ENCODE measurements around the gene TPCN1.

TPCN1 gene

GRCh38 chr12:113284751-113285150, 63.5 kb downstream of the TPCN1 start:
- no peak overlapping the region for H3K4me3 ChIP-seq (replicated peaks; ENCODE audit: low read depth, low read length)
- no peak for DNase-seq (ENCODE audit: low read depth)
- no peak for TF ChIP-seq CTCF (IDR thresholded peaks at IDR 0.05; ENCODE audit: low read length, missing control alignments)

GRCh38 chr12:113285679-113286610, 64.7 kb downstream of the TPCN1 start:
- H3K4me3 ChIP-seq (replicated peaks; ENCODE audit: low read depth, low read length) = no peak overlapping the region
- no peak for DNase-seq (ENCODE audit: low read depth)
- TF ChIP-seq CTCF (IDR thresholded peaks at IDR 0.05; ENCODE audit: low read length, missing control alignments) = no peak

GRCh38 chr12:113286712-113287111, 65.4 kb downstream of the TPCN1 start:
- H3K4me3 ChIP-seq (replicated peaks; ENCODE audit: low read depth, low read length) = no peak overlapping the region
- DNase-seq (ENCODE audit: low read depth) = no peak
- no peak for TF ChIP-seq CTCF (IDR thresholded peaks at IDR 0.05; ENCODE audit: low read length, missing control alignments)

- no peak overlapping the region for H3K4me3 ChIP-seq (replicated peaks; ENCODE audit: low read depth, low read length)
- TF ChIP-seq CTCF (IDR thresholded peaks at IDR 0.05; ENCODE audit: low read length, missing control alignments) = no peak
- DNase-seq (ENCODE audit: low read depth) = no peak
These were observed 66.1 kb downstream of the TPCN1 start for GRCh38 chr12:113287146-113287898.

- no peak for DNase-seq (ENCODE audit: low read depth)
- TF ChIP-seq CTCF (IDR thresholded peaks at IDR 0.05; ENCODE audit: low read length, missing control alignments) = no peak
- H3K4me3 ChIP-seq (replicated peaks; ENCODE audit: low read depth, low read length) = no peak overlapping the region
These were observed 66.6 kb downstream of the TPCN1 start for GRCh38 chr12:113287899-113288282.

GRCh38 chr12:113289361-113289760, 68.1 kb downstream of the TPCN1 start:
- TF ChIP-seq CTCF (IDR thresholded peaks at IDR 0.05; ENCODE audit: low read length, missing control alignments) = no peak
- no peak for DNase-seq (ENCODE audit: low read depth)
- H3K4me3 ChIP-seq (replicated peaks; ENCODE audit: low read depth, low read length) = no peak overlapping the region
